Gastroesophageal sphincter (tissue), 3 donors: ENCODE measurements around the gene PORCN.

Experiments
- EP300 ChIP-seq: sonication (generic); formaldehyde crosslinking; IDR thresholded peaks from one replicate; pipeline ENCODE4 v1.6.1; 2017; ENCODE audit warnings: antibody characterized with exemption, mild to moderate bottlenecking
- POLR2A ChIP-seq, 2 donors: fragments of 450-650 bp; IDR thresholded peaks; one replicate each; pipeline ENCODE4 v1.6.1; 2017; ENCODE audit warnings: antibody characterized with exemption in 2 of 2, mild to moderate bottlenecking in 2 of 2, moderate library complexity in 1 of 2
- POLR2AphosphoS5 ChIP-seq: sonication (generic); formaldehyde crosslinking; IDR thresholded peaks from one replicate; pipeline ENCODE4 v1.6.1; 2017; ENCODE audit warnings: antibody characterized with exemption
- TF ChIP-seq, protein P1 (sequence below), 4 experiments: fragments of 200-600 bp in 2 of 4; fragments of 450-650 bp in 2 of 4; sonication (generic) in 1 of 4; IDR thresholded peaks; one replicate each; pipeline ENCODE4 v1.5.1; 2017 to 2019; ENCODE audit warnings: antibody characterized with exemption in 4 of 4, mild to moderate bottlenecking in 2 of 4, moderate library complexity in 2 of 4

DNA sequence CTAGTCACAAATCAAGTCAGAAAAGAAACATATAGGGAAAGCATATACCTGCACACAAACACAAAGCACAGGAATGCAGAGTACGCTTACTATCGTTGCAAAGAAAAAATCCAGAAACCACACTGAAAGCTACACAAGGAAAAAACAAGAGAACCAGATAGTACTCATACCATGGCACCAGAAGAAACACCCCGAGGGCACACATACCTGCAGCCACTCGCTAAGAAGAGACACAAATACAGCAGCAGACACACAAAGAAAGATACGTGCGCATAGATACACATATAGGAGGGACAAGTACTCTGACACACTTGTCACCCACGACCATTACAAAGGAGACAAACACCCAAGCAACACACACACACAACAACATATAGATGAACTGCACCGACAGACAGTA lies 37.3 kb upstream of the PORCN start:
- TF ChIP-seq, protein P1, sequence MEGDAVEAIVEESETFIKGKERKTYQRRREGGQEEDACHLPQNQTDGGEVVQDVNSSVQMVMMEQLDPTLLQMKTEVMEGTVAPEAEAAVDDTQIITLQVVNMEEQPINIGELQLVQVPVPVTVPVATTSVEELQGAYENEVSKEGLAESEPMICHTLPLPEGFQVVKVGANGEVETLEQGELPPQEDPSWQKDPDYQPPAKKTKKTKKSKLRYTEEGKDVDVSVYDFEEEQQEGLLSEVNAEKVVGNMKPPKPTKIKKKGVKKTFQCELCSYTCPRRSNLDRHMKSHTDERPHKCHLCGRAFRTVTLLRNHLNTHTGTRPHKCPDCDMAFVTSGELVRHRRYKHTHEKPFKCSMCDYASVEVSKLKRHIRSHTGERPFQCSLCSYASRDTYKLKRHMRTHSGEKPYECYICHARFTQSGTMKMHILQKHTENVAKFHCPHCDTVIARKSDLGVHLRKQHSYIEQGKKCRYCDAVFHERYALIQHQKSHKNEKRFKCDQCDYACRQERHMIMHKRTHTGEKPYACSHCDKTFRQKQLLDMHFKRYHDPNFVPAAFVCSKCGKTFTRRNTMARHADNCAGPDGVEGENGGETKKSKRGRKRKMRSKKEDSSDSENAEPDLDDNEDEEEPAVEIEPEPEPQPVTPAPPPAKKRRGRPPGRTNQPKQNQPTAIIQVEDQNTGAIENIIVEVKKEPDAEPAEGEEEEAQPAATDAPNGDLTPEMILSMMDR (IDR thresholded peaks at IDR 0.05), result no peak
- TF ChIP-seq POLR2A (IDR thresholded peaks at IDR 0.05) (no peak), POLR2AphosphoS5 (no peak), EP300 (no peak)
